IMR-90 (cell line): ENCODE results near the gene CNOT3. TPM values are rescaled to one million over a fixed set of nuclear protein-coding genes. Genes with fewer than 3 reads are reported as not detected.

ENCODE experiments used
- ATAC-seq: fragments of 200-7000 bp; cut with Tn5 transposase; 2 replicates; pipeline ENCODE4 v1.9.1; 2020; ENCODE audit warnings: low read depth, mild to moderate bottlenecking, moderate library complexity
- BruUV-seq: library from RNA; stranded (reverse); fragments of 400-500 nt; replicated peaks from 2 replicates; lab custom pipeline; 2021; lab: Mats Ljungman, UMichigan
- CTCF ChIA-PET: fragments of 300-600 bp; formaldehyde crosslinking; extraction: SDS; loops from one replicate; lab custom pipeline; 2021; ENCODE audit warnings: antibody characterized with exemption; lab: Yijun Ruan, JAX
- POLR2A ChIA-PET: fragments of 300-600 bp; sonication (Branson Sonifier 250); formaldehyde crosslinking; loops from one replicate; lab custom pipeline; 2022; ENCODE audit warnings: antibody characterized with exemption; ENCODE audit not compliant: unreplicated experiment; lab: Charles Lee
- DNase-seq: peaks from one replicate; pipeline ENCODE4 v3.0.0; 2013
- H2AFZ ChIP-seq: replicated peaks from 2 replicates; pipeline ENCODE3; 2013; ENCODE audit warnings: low read length, mild to moderate bottlenecking; ENCODE audit not compliant: poor library complexity
- H2AK5ac ChIP-seq: 2 replicates; pipeline ENCODE4 v1.6.1; 2013; ENCODE audit warnings: low read depth, low read length, inconsistent platforms
- H2AK9ac ChIP-seq: replicated peaks from 2 replicates; pipeline ENCODE3; 2013; ENCODE audit warnings: mild to moderate bottlenecking, low read depth, low read length, moderate library complexity; ENCODE audit not compliant: poor library complexity
- H2BK120ac ChIP-seq: 2 replicates; pipeline ENCODE4 v1.6.1; 2013; ENCODE audit warnings: low read depth, low read length, inconsistent platforms
- H2BK15ac ChIP-seq: 3 replicates; pipeline ENCODE4 v1.6.1; 2013; ENCODE audit warnings: low read depth, low read length, inconsistent platforms
- H2BK20ac ChIP-seq: 2 replicates; pipeline ENCODE4 v1.6.1; 2013; ENCODE audit warnings: low read depth, mild to moderate bottlenecking, inconsistent platforms, low read length, moderate library complexity
- H2BK5ac ChIP-seq: 2 replicates; pipeline ENCODE4 v1.6.1; 2013; ENCODE audit warnings: mild to moderate bottlenecking, low read depth, low read length, inconsistent platforms; ENCODE audit not compliant: poor library complexity, severe bottlenecking
- H3K14ac ChIP-seq: replicated peaks from 2 replicates; pipeline ENCODE4 v1.6.1; 2013; ENCODE audit warnings: low read depth, low read length, inconsistent platforms
- H3K18ac ChIP-seq: 2 replicates; pipeline ENCODE4 v1.6.1; 2013; ENCODE audit warnings: low read depth, low read length, control low read depth
- H3K23ac ChIP-seq: 2 replicates; pipeline ENCODE4 v1.6.1; 2013; ENCODE audit warnings: low read depth, low read length, inconsistent platforms
- H3K27ac ChIP-seq: 2 replicates; pipeline ENCODE4 v1.5.1; 2013; ENCODE audit warnings: mild to moderate bottlenecking, control low read depth, low read length; ENCODE audit not compliant: insufficient read depth
- H3K27me3 ChIP-seq: 2 replicates; pipeline ENCODE4 v1.6.1; 2013; ENCODE audit warnings: low read length; ENCODE audit not compliant: control insufficient read depth, insufficient read depth
- H3K36me3 ChIP-seq: 2 replicates; pipeline ENCODE4 v1.6.1; 2013; ENCODE audit warnings: low read length, mixed read lengths; ENCODE audit not compliant: control insufficient read depth, insufficient read depth
- H3K4ac ChIP-seq: 2 replicates; pipeline ENCODE4 v1.6.1; 2013; ENCODE audit warnings: low read depth, low read length, inconsistent platforms
- H3K4me1 ChIP-seq: 2 replicates; pipeline ENCODE4 v1.6.1; 2013; ENCODE audit warnings: low read length, mixed read lengths; ENCODE audit not compliant: control insufficient read depth, insufficient read depth
- H3K4me2 ChIP-seq: 2 replicates; pipeline ENCODE4 v1.6.1; 2013; ENCODE audit warnings: low read depth, mild to moderate bottlenecking, control low read depth, low read length, moderate library complexity
- H3K4me3 ChIP-seq: 2 replicates; pipeline ENCODE4 v1.5.1; 2013; ENCODE audit warnings: low read depth, mild to moderate bottlenecking, control low read depth, low read length, moderate library complexity; ENCODE audit not compliant: insufficient read depth
- H3K56ac ChIP-seq: 2 replicates; pipeline ENCODE4 v1.6.1; 2013; ENCODE audit warnings: low read length, inconsistent platforms; ENCODE audit not compliant: insufficient read depth; ENCODE audit errors: extremely low read depth
- H3K79me1 ChIP-seq, 2 experiments: 2 replicates each; pipeline ENCODE4 v1.6.1; 2013; ENCODE audit warnings: low read length in 2 of 2, inconsistent platforms in 1 of 2, low read depth in 1 of 2
- H3K9ac ChIP-seq: 2 replicates; pipeline ENCODE4 v1.6.1; 2013; ENCODE audit warnings: low read depth, low read length, control low read depth
- H3K9me1 ChIP-seq: 2 replicates; pipeline ENCODE4 v1.6.1; 2013; ENCODE audit warnings: low read length, inconsistent platforms; ENCODE audit not compliant: insufficient read depth
- H3K9me3 ChIP-seq: 2 replicates; pipeline ENCODE4 v1.6.1; 2013; ENCODE audit warnings: low read length; ENCODE audit not compliant: control insufficient read depth, insufficient read depth
- H4K20me1 ChIP-seq: 2 replicates; pipeline ENCODE4 v1.6.1; 2013; ENCODE audit warnings: low read length, inconsistent platforms; ENCODE audit not compliant: insufficient read depth
- H4K5ac ChIP-seq: 2 replicates; pipeline ENCODE4 v1.6.1; 2013; ENCODE audit warnings: mild to moderate bottlenecking, low read depth, low read length, control low read depth
- H4K8ac ChIP-seq, 2 experiments: 2 replicates each; pipeline ENCODE4 v1.6.1; 2013; ENCODE audit warnings: low read depth in 2 of 2, low read length in 2 of 2, control low read depth in 1 of 2, inconsistent platforms in 1 of 2
- H4K91ac ChIP-seq: 2 replicates; pipeline ENCODE4 v1.6.1; 2013; ENCODE audit warnings: low read depth, low read length, inconsistent platforms; ENCODE audit not compliant: insufficient read depth
- BHLHE40 ChIP-seq: fragments of 150-350 bp; IDR thresholded peaks from 2 replicates; pipeline ENCODE4 v1.6.1; 2016; ENCODE audit warnings: mild to moderate bottlenecking, low read depth, low read length
- CEBPB ChIP-seq: IDR thresholded peaks from 2 replicates; pipeline ENCODE4 v1.6.1; 2012; ENCODE audit warnings: low read depth, low read length, improper control_type of control experiment
- CHD1 ChIP-seq: IDR thresholded peaks from 2 replicates; pipeline ENCODE4 v1.6.1; 2012; ENCODE audit warnings: low read depth, low read length, improper control_type of control experiment
- ELK1 ChIP-seq: fragments of 150-350 bp; IDR thresholded peaks from 2 replicates; pipeline ENCODE4 v1.6.1; 2016; ENCODE audit warnings: low read depth, mild to moderate bottlenecking, low read length, moderate library complexity, borderline replicate concordance
- MAFK ChIP-seq: IDR thresholded peaks from 2 replicates; pipeline ENCODE4 v1.6.1; 2012; ENCODE audit warnings: low read depth, low read length, improper control_type of control experiment
- MAZ ChIP-seq: IDR thresholded peaks from 2 replicates; pipeline ENCODE4 v1.6.1; 2012; ENCODE audit warnings: low read depth, mild to moderate bottlenecking, low read length, improper control_type of control experiment, moderate library complexity, borderline replicate concordance
- NFE2L2 ChIP-seq: fragments of 150-350 bp; IDR thresholded peaks from 2 replicates; pipeline ENCODE4 v1.6.1; 2016; ENCODE audit warnings: low read depth, mild to moderate bottlenecking, low read length
- POLR2A ChIP-seq: IDR thresholded peaks from 2 replicates; pipeline ENCODE4 v1.6.1; 2012; ENCODE audit warnings: mild to moderate bottlenecking, low read depth, low read length
- RAD21 ChIP-seq: IDR thresholded peaks from 2 replicates; pipeline ENCODE4 v1.6.1; 2012; ENCODE audit warnings: low read length, improper control_type of control experiment
- RCOR1 ChIP-seq: IDR thresholded peaks from 2 replicates; pipeline ENCODE4 v1.6.1; 2012; ENCODE audit warnings: mild to moderate bottlenecking, low read length, improper control_type of control experiment; ENCODE audit not compliant: insufficient replicate concordance
- RFX5 ChIP-seq: IDR thresholded peaks from 2 replicates; pipeline ENCODE4 v1.8.0; 2012; ENCODE audit warnings: low read depth, mild to moderate bottlenecking, low read length, moderate library complexity
- USF2 ChIP-seq: fragments of 150-350 bp; IDR thresholded peaks from 2 replicates; pipeline ENCODE4 v1.6.1; 2017; ENCODE audit warnings: mild to moderate bottlenecking, antibody characterized with exemption, low read length, low read depth
- WGBS, 2 experiments: methylation state at CpG; one replicate each; pipeline versions ENCODE4 v1.1.5 to v1.1.7; 2013; ENCODE audit warnings: missing lambda C conversion rate in 2 of 2; ENCODE audit not compliant: insufficient read length in 1 of 2; ENCODE audit errors: extremely low coverage in 2 of 2; 5-methylcytosine and 5-hydroxymethylcytosine counted together
- dilution Hi-C: fragments of 300-500 bp; cut with HindIII; formaldehyde crosslinking; loops from one replicate; pipeline ENCODE4 v1.14.3; 2018; ENCODE audit warnings: low sequenced_read_pairs; ENCODE audit not compliant: unreplicated experiment
- in situ Hi-C: fragments of 300-500 bp; cut with MboI; formaldehyde crosslinking; loops from 3 replicates; pipeline ENCODE4 v1.14.3; 2019; ENCODE audit warnings: low sequenced_read_pairs, inconsistent platforms, mixed read lengths
- intact Hi-C: fragments of 100-400 bp; cut with micrococcal nuclease; formaldehyde crosslinking; loops from 2 replicates; pipeline ENCODE4 v1.10.0; 2022
- polyA plus RNA-seq, 3 experiments: library from polyadenylated mRNA; depleted of rRNA; stranded (reverse); fragments of >200 nt; gene quantifications; 2 replicates each; pipeline ENCODE4 v1.2.3, GENCODE V29; 2012; ENCODE audit warnings: low replicate concordance in 1 of 3
- total RNA-seq: library from RNA; depleted of rRNA; stranded (reverse); fragments of >200 nt; gene quantifications from 2 replicates; pipeline ENCODE4 v1.2.3, GENCODE V29; 2012
- TF ChIP-seq, protein P1 (sequence below): conservative IDR thresholded peaks from 2 replicates; pipeline ENCODE4 v1.5.1; 2012; ENCODE audit warnings: mild to moderate bottlenecking, low read depth, low read length, improper control_type of control experiment

CNOT3 gene
- total and polyA plus RNA-seq, 2 of the 4 experiments (the other 2 are of a cell fraction), result 5.4 to 26.7 TPM

DNA sequence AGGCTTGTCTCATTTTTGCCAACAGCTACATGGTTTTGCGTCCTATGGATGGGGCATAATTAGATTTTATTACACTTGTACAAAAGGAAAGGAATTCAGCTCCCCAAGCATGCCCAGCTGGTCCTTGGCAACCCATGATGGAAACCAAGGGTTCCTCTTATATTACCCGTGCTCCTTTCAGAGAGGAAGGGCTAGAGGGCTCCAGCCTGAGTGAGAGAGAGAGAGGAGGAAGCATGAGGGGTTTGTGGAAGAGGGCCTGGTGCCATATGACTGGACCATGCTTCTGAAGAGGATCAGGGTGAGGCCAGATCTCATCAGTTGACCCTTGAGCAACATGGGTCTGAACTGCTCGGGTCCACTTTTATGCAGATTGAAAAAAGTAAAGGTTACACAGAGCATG lies 59.6 kb downstream of the CNOT3 start:
- TF ChIP-seq RAD21, result no peak
- TF ChIP-seq, protein P1, sequence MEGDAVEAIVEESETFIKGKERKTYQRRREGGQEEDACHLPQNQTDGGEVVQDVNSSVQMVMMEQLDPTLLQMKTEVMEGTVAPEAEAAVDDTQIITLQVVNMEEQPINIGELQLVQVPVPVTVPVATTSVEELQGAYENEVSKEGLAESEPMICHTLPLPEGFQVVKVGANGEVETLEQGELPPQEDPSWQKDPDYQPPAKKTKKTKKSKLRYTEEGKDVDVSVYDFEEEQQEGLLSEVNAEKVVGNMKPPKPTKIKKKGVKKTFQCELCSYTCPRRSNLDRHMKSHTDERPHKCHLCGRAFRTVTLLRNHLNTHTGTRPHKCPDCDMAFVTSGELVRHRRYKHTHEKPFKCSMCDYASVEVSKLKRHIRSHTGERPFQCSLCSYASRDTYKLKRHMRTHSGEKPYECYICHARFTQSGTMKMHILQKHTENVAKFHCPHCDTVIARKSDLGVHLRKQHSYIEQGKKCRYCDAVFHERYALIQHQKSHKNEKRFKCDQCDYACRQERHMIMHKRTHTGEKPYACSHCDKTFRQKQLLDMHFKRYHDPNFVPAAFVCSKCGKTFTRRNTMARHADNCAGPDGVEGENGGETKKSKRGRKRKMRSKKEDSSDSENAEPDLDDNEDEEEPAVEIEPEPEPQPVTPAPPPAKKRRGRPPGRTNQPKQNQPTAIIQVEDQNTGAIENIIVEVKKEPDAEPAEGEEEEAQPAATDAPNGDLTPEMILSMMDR, result no peak
- no peak for TF ChIP-seq RFX5
- no peak for TF ChIP-seq ELK1
- no peak for TF ChIP-seq NFE2L2
- TF ChIP-seq MAFK, result no peak
- no peak for TF ChIP-seq CHD1
- TF ChIP-seq MAZ, result no peak
- TF ChIP-seq USF2, result no peak
- TF ChIP-seq CEBPB, result no peak
- no peak for TF ChIP-seq BHLHE40
- TF ChIP-seq RCOR1, result no peak
- TF ChIP-seq POLR2A, result no peak
- ATAC-seq (no peak), DNase-seq (no peak)
- H4K20me1 ChIP-seq, result peaks cover 14% of the 10 kb centered on the region
- intact Hi-C loops (no loop called here), dilution Hi-C loops (no loop called here), in situ Hi-C loops (no loop called here)
- no peak overlapping the region for H3K27ac ChIP-seq
- no peak overlapping the region for H4K8ac ChIP-seq
- no peak overlapping the region for H3K4me2 ChIP-seq
- H2AK5ac ChIP-seq, result no peak overlapping the region
- no peak overlapping the region for H3K4ac ChIP-seq
- no peak overlapping the region for H2AFZ ChIP-seq
- no peaks in the 10 kb centered on the region for H3K9me3 ChIP-seq
- no peaks in the 10 kb centered on the region for H3K27me3 ChIP-seq
- peaks cover 13% of the 10 kb centered on the region for H3K36me3 ChIP-seq
- no peak overlapping the region for H3K23ac ChIP-seq
- H2BK20ac ChIP-seq, result no peak overlapping the region
- no peak overlapping the region for H4K91ac ChIP-seq
- H3K79me1 ChIP-seq, result peaks cover 11 to 34% of the 10 kb centered on the region in 2 experiments
- peaks cover 1% of the 10 kb centered on the region; the same call in 1 of the 2 replicates for H3K4me1 ChIP-seq
- POLR2A ChIA-PET, result no interaction called here
- no peak overlapping the region for H2BK15ac ChIP-seq
- no peak overlapping the region for H3K14ac ChIP-seq
- no peak overlapping the region for H2BK120ac ChIP-seq
- H2BK5ac ChIP-seq, result no peak overlapping the region
- no TSS peak for BruUV-seq
- no CpG with 5 or more reads among the region's 3 CpGs for WGBS, 2 experiments
- no peak overlapping the region for H3K9ac ChIP-seq
- no peak overlapping the region for H4K5ac ChIP-seq
- no peak overlapping the region for H3K56ac ChIP-seq
- H3K4me3 ChIP-seq, result no peak overlapping the region
- H3K18ac ChIP-seq, result no peak overlapping the region
- 0 out of 2 replicates have a peak, but pooled peaks cover 3% of the 10 kb centered on the region for H3K9me1 ChIP-seq
- CTCF ChIA-PET, result no interaction called here
- H2AK9ac ChIP-seq, result no peak overlapping the region
